Endodermal cell (in vitro differentiated cells): Measurements from ENCODE around the gene COQ8B. TPM values are rescaled to one million over a fixed set of nuclear protein-coding genes. Genes with fewer than 3 reads are reported as not detected.

Source experiments
- DNase-seq: peaks from one replicate; pipeline ENCODE4 v3.0.0-alpha.2; 2017
- H3K27ac ChIP-seq: 2 replicates; pipeline ENCODE4 v1.5.1; 2013; ENCODE audit warnings: mild to moderate bottlenecking, low read depth, low read length, moderate library complexity
- H3K27me3 ChIP-seq: 2 replicates; pipeline ENCODE4 v1.6.1; 2013; ENCODE audit warnings: mild to moderate bottlenecking, low read length, moderate library complexity; ENCODE audit not compliant: insufficient read depth, control insufficient read depth, poor library complexity, severe bottlenecking
- H3K36me3 ChIP-seq: 2 replicates; pipeline ENCODE4 v1.7.0; 2013; ENCODE audit warnings: mild to moderate bottlenecking, low read length, moderate library complexity; ENCODE audit not compliant: control insufficient read depth, insufficient read depth
- H3K4me1 ChIP-seq: one replicate; pipeline ENCODE4 v1.7.0; 2013; ENCODE audit warnings: low read length; ENCODE audit not compliant: control insufficient read depth, insufficient read depth
- H3K4me3 ChIP-seq: 2 replicates; pipeline ENCODE4 v1.5.1; 2013; ENCODE audit warnings: mild to moderate bottlenecking, low read length, moderate library complexity
- H3K9ac ChIP-seq: 2 replicates; pipeline ENCODE4 v1.6.1; 2013; ENCODE audit warnings: mild to moderate bottlenecking, low read length, moderate library complexity; ENCODE audit not compliant: poor library complexity, severe bottlenecking; ENCODE audit errors: extremely low read depth
- H3K9me3 ChIP-seq: 2 replicates; pipeline ENCODE4 v1.6.1; 2013; ENCODE audit warnings: mild to moderate bottlenecking, low read length, moderate library complexity; ENCODE audit not compliant: control insufficient read depth
- H3K27ac Mint-ChIP-seq: 2 replicates; pipeline ENCODE4 v1.8.0; 2020; ENCODE audit warnings: mixed read lengths
- H3K27me3 Mint-ChIP-seq: 2 replicates; pipeline ENCODE4 v1.8.0; 2021; ENCODE audit warnings: mild to moderate bottlenecking, mixed read lengths; ENCODE audit not compliant: insufficient read depth
- H3K36me3 Mint-ChIP-seq: 2 replicates; pipeline ENCODE4 v1.8.0; 2020; ENCODE audit warnings: low read depth, mixed read lengths
- H3K4me1 Mint-ChIP-seq: 2 replicates; pipeline ENCODE4 v1.8.0; 2020; ENCODE audit warnings: mixed read lengths
- H3K4me3 Mint-ChIP-seq: 2 replicates; pipeline ENCODE4 v1.8.0; 2020; ENCODE audit warnings: mild to moderate bottlenecking, moderate library complexity, mixed read lengths
- H3K9me3 Mint-ChIP-seq: 2 replicates; pipeline ENCODE4 v1.8.0; 2020; ENCODE audit warnings: mild to moderate bottlenecking, mixed read lengths
- CTCF ChIP-seq: fragments of 200-600 bp; sonication (generic); conservative IDR thresholded peaks from 2 replicates; pipeline ENCODE4 v1.5.0; 2021; ENCODE audit warnings: antibody characterized with exemption, mild to moderate bottlenecking
- WGBS, 2 experiments: methylation state at CpG; one replicate each; pipeline versions ENCODE4 v1.1.5 to v1.1.7; 2013; ENCODE audit warnings: missing lambda C conversion rate in 2 of 2, mixed read lengths in 1 of 2; ENCODE audit not compliant: insufficient coverage in 1 of 2, insufficient read length in 1 of 2; 5-methylcytosine and 5-hydroxymethylcytosine counted together
- total RNA-seq, 2 donors: library from RNA; stranded (reverse); fragmentation: NEBNext Ultra II Directional in 1 of 2; extraction: Animal tissue kit (Norgen Biotek cat#: 25700) in 1 of 2; gene quantifications; 2 replicates in 1 of 2; 3 replicates in 1 of 2; pipeline ENCODE4 v1.2.1, GENCODE V29; 2021

COQ8B gene
- total RNA-seq, 2 donors from 2014 or later: 45.6 to 49.8 TPM

GRCh38 chr19:40724855-40725254, 8.2 kb upstream of the COQ8B start:
- no peak overlapping the region for H3K4me3 Mint-ChIP-seq
- 96 to 100% methylated on average over 3 of the region's 3 CpGs for WGBS, 2 experiments
- Histone ChIP-seq H3K9me3 (no peaks in the 10 kb centered on the region), H3K4me1 (no peaks in the 10 kb centered on the region), H3K9ac (no peak overlapping the region), H3K27me3 (no peaks in the 10 kb centered on the region), H3K36me3 (peaks cover 61% of the 10 kb centered on the region), H3K27ac (no peak overlapping the region), H3K4me3 (no peak overlapping the region)
- peaks cover 69% of the 10 kb centered on the region for H3K36me3 Mint-ChIP-seq
- DNase-seq: no peak
- H3K9me3 Mint-ChIP-seq: no peaks in the 10 kb centered on the region
- TF ChIP-seq CTCF: no peak
- H3K27ac Mint-ChIP-seq: no peak overlapping the region
- no peaks in the 10 kb centered on the region for H3K4me1 Mint-ChIP-seq
- no peaks in the 10 kb centered on the region for H3K27me3 Mint-ChIP-seq

GRCh38 chr19:40724315-40724714, 7.6 kb upstream of the COQ8B start:
- H3K4me3 ChIP-seq: no peak overlapping the region
- Mint-ChIP-seq H3K4me3 (no peak overlapping the region), H3K36me3 (peaks cover 68% of the 10 kb centered on the region), H3K4me1 (no peaks in the 10 kb centered on the region), H3K27ac (no peak overlapping the region), H3K27me3 (no peaks in the 10 kb centered on the region), H3K9me3 (no peaks in the 10 kb centered on the region)
- WGBS, 2 experiments: 95 to 100% methylated on average over 1 to 4 of the region's 4 CpGs
- DNase-seq: no peak
- TF ChIP-seq CTCF: no peak
- H3K27me3 ChIP-seq: no peaks in the 10 kb centered on the region
- H3K4me1 ChIP-seq: no peaks in the 10 kb centered on the region
- peaks cover 57% of the 10 kb centered on the region for H3K36me3 ChIP-seq
- H3K27ac ChIP-seq: no peak overlapping the region
- no peak overlapping the region for H3K9ac ChIP-seq
- no peaks in the 10 kb centered on the region for H3K9me3 ChIP-seq

- Histone ChIP-seq H3K36me3 (peaks cover 53% of the 10 kb centered on the region), H3K9ac (no peak overlapping the region), H3K4me3 (no peak overlapping the region), H3K27me3 (no peaks in the 10 kb centered on the region), H3K4me1 (no peaks in the 10 kb centered on the region), H3K27ac (no peak overlapping the region), H3K9me3 (no peaks in the 10 kb centered on the region)
- no peak for DNase-seq
- Mint-ChIP-seq H3K36me3 (peaks cover 65% of the 10 kb centered on the region), H3K27ac (no peak overlapping the region), H3K9me3 (no peaks in the 10 kb centered on the region), H3K4me1 (no peaks in the 10 kb centered on the region), H3K27me3 (no peaks in the 10 kb centered on the region), H3K4me3 (no peak overlapping the region)
- no peak for TF ChIP-seq CTCF
- WGBS, 2 experiments: 88 to 92% methylated on average over 5 of the region's 5 CpGs
Observed at GRCh38 chr19:40723661-40724254, 7.1 kb upstream of the COQ8B start.
